ENCODE measurements around the gene TMC8. TPM values are rescaled to one million over a fixed set of nuclear protein-coding genes. Genes with fewer than 3 reads are reported as not detected.

Gene TMC8
- total RNA-seq, 1 experiment from 2014 or later: 0.32 TPM

GRCh38 chr17:78174870-78175642 lies 44.5 kb downstream of the TMC8 start:
- intact Hi-C loops (cut with micrococcal nuclease; ENCODE audit: unreplicated experiment): no loop called here
- H3K9me3 ChIP-seq (ENCODE audit: low read depth, low read length, poor library complexity, severe bottlenecking): no peaks in the 10 kb centered on the region
- peak overlapping the region; percentile 10 for H3K27ac ChIP-seq (ENCODE audit: low read depth, low read length, poor library complexity, severe bottlenecking)
- H3K36me3 ChIP-seq (ENCODE audit: insufficient read depth, low read length, poor library complexity, severe bottlenecking): peaks cover 40% of the 10 kb centered on the region
- TF ChIP-seq EZH2 (IDR thresholded peaks at IDR 0.05; ENCODE audit: borderline replicate concordance, low read depth, low read length, poor library complexity, severe bottlenecking): no peak
- TF ChIP-seq, protein P1, sequence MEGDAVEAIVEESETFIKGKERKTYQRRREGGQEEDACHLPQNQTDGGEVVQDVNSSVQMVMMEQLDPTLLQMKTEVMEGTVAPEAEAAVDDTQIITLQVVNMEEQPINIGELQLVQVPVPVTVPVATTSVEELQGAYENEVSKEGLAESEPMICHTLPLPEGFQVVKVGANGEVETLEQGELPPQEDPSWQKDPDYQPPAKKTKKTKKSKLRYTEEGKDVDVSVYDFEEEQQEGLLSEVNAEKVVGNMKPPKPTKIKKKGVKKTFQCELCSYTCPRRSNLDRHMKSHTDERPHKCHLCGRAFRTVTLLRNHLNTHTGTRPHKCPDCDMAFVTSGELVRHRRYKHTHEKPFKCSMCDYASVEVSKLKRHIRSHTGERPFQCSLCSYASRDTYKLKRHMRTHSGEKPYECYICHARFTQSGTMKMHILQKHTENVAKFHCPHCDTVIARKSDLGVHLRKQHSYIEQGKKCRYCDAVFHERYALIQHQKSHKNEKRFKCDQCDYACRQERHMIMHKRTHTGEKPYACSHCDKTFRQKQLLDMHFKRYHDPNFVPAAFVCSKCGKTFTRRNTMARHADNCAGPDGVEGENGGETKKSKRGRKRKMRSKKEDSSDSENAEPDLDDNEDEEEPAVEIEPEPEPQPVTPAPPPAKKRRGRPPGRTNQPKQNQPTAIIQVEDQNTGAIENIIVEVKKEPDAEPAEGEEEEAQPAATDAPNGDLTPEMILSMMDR (conservative IDR thresholded peaks at IDR 0.05; ENCODE audit: low read depth, low read length): no peak
- ChIA-PET CTCF (interaction anchor here (0.5 kb wide), 1 partner anchor 28 kb away, joined by 16 read pairs; no protein-coding TSS in a partner anchor), POLR2A (ENCODE audit: low non-redundant PET) (no interaction called here)
- no peak overlapping the region for H3K4me3 ChIP-seq (ENCODE audit: low read depth, low read length, poor library complexity, severe bottlenecking)
- peaks cover 8% of the 10 kb centered on the region for H3K4me1 ChIP-seq (ENCODE audit: insufficient read depth, low read length, poor library complexity, severe bottlenecking)
- BruUV-seq (replicated peaks): no TSS peak
- DNase-seq (ENCODE audit: low spot score): no peak
- no peaks in the 10 kb centered on the region for H3K27me3 ChIP-seq (replicated peaks; ENCODE audit: insufficient read depth, low read depth, low read length, poor library complexity)

GRCh38 chr17:78175643-78175981 lies 45.0 kb downstream of the TMC8 start:
- intact Hi-C loops (cut with micrococcal nuclease; ENCODE audit: unreplicated experiment): no loop called here
- no TSS peak for BruUV-seq (replicated peaks)
- peaks cover 8% of the 10 kb centered on the region for H3K4me1 ChIP-seq (ENCODE audit: insufficient read depth, low read length, poor library complexity, severe bottlenecking)
- ChIA-PET CTCF (interaction anchor here (1.4 kb wide), 1 partner anchor 91 kb away, joined by 4 read pairs; no protein-coding TSS in a partner anchor), POLR2A (ENCODE audit: low non-redundant PET) (no interaction called here)
- no peak overlapping the region for H3K4me3 ChIP-seq (ENCODE audit: low read depth, low read length, poor library complexity, severe bottlenecking)
- H3K36me3 ChIP-seq (ENCODE audit: insufficient read depth, low read length, poor library complexity, severe bottlenecking): peaks cover 45% of the 10 kb centered on the region
- H3K27me3 ChIP-seq (replicated peaks; ENCODE audit: insufficient read depth, low read depth, low read length, poor library complexity): no peaks in the 10 kb centered on the region
- H3K27ac ChIP-seq (ENCODE audit: low read depth, low read length, poor library complexity, severe bottlenecking): peak overlapping the region; percentile 10
- no peak for DNase-seq (ENCODE audit: low spot score)
- no peaks in the 10 kb centered on the region for H3K9me3 ChIP-seq (ENCODE audit: low read depth, low read length, poor library complexity, severe bottlenecking)
- TF ChIP-seq EZH2 (IDR thresholded peaks at IDR 0.05; ENCODE audit: borderline replicate concordance, low read depth, low read length, poor library complexity, severe bottlenecking): no peak
- TF ChIP-seq, protein P1 (conservative IDR thresholded peaks at IDR 0.05; ENCODE audit: low read depth, low read length): no peak

GRCh38 chr17:78176548-78177025 lies 46.0 kb downstream of the TMC8 start:
- H3K4me1 ChIP-seq (ENCODE audit: insufficient read depth, low read length, poor library complexity, severe bottlenecking): peaks cover 8% of the 10 kb centered on the region
- ChIA-PET CTCF (interaction anchor here (0.6 to 1.4 kb wide), 7 partner anchors 10 to 245 kb away, joined by 3 to 8 read pairs (median 3); partner anchors contain the start of genes AFMID, TK1 and TMEM235), POLR2A (ENCODE audit: low non-redundant PET) (no interaction called here)
- no TSS peak for BruUV-seq (replicated peaks)
- no peaks in the 10 kb centered on the region for H3K9me3 ChIP-seq (ENCODE audit: low read depth, low read length, poor library complexity, severe bottlenecking)
- no peaks in the 10 kb centered on the region for H3K27me3 ChIP-seq (replicated peaks; ENCODE audit: insufficient read depth, low read depth, low read length, poor library complexity)
- H3K4me3 ChIP-seq (ENCODE audit: low read depth, low read length, poor library complexity, severe bottlenecking): no peak overlapping the region
- intact Hi-C loops (cut with micrococcal nuclease; ENCODE audit: unreplicated experiment): loop anchor here (2.0 kb wide), 1 partner anchor 64 kb away; no protein-coding TSS in a partner anchor
- H3K36me3 ChIP-seq (ENCODE audit: insufficient read depth, low read length, poor library complexity, severe bottlenecking): peaks cover 52% of the 10 kb centered on the region
- peak; percentile 75 for DNase-seq (ENCODE audit: low spot score)
- TF ChIP-seq EZH2 (IDR thresholded peaks at IDR 0.05; ENCODE audit: borderline replicate concordance, low read depth, low read length, poor library complexity, severe bottlenecking): no peak
- TF ChIP-seq, protein P1 (conservative IDR thresholded peaks at IDR 0.05; ENCODE audit: low read depth, low read length): peak; percentile 97
- H3K27ac ChIP-seq (ENCODE audit: low read depth, low read length, poor library complexity, severe bottlenecking): no peak overlapping the region
